B cell (primary cell): Measurements from ENCODE around the gene LRBA. TPM values are rescaled to one million over a fixed set of nuclear protein-coding genes. Genes with fewer than 3 reads are reported as not detected.

Experiments used
- ATAC-seq: fragments of 200-7000 bp; cut with Tn5 transposase; one replicate; pipeline ENCODE4 v1.10.0; 2021; ENCODE audit warnings: low read depth, mild to moderate bottlenecking, moderate number of reproducible peaks, moderate library complexity
- CTCF ChIA-PET: fragments of 350-600 bp; sonication (Branson Sonifier 250); formaldehyde crosslinking; loops from one replicate; lab custom pipeline; 2021; ENCODE audit warnings: antibody characterized with exemption, inconsistent platforms; lab: Charles Lee
- POLR2A ChIA-PET: fragments of 350-600 bp; sonication (Branson Sonifier 250); formaldehyde crosslinking; loops from one replicate; lab custom pipeline; 2021; ENCODE audit warnings: antibody characterized with exemption; lab: Charles Lee
- DNase-seq: peaks from one replicate; pipeline ENCODE4 v3.0.0; 2013
- H2AFZ ChIP-seq: 2 replicates; pipeline ENCODE4 v1.6.1; 2012; ENCODE audit warnings: mild to moderate bottlenecking, low read depth, low read length; ENCODE audit not compliant: insufficient read depth, poor library complexity, severe bottlenecking
- H3K27ac ChIP-seq, 2 donors: 1 replicate in 1 of 2; 2 replicates in 1 of 2; pipeline ENCODE4 v1.5.1; 2012 to 2013; ENCODE audit warnings: low read length in 2 of 2, mild to moderate bottlenecking in 2 of 2, moderate library complexity in 1 of 2
- H3K27me3 ChIP-seq, 4 experiments: fragments of 200-600 bp in 1 of 4; sonication (generic) in 1 of 4; replicated peaks in 1 of 4; 1 replicate in 2 of 4; 2 replicates in 2 of 4; pipeline versions ENCODE4 v1.6.1 to v1.7.0; 2013 to 2016; ENCODE audit warnings: low read length in 3 of 4, mild to moderate bottlenecking in 2 of 4, mixed read lengths in 1 of 4, moderate library complexity in 1 of 4; ENCODE audit not compliant: insufficient read depth in 4 of 4, control insufficient read depth in 3 of 4; ENCODE audit errors: control extremely low read depth in 1 of 4
- H3K36me3 ChIP-seq, 2 experiments: replicated peaks in 1 of 2; 1 replicate in 1 of 2; 2 replicates in 1 of 2; pipeline versions ENCODE4 v1.6.1 to v1.7.1; 2013; ENCODE audit warnings: low read length in 1 of 2; ENCODE audit not compliant: insufficient read depth in 2 of 2, control insufficient read depth in 1 of 2; ENCODE audit errors: control extremely low read depth in 1 of 2, extremely low read depth in 1 of 2
- H3K4me1 ChIP-seq, 2 donors: fragments of 200-600 bp in 1 of 2; sonication (generic) in 1 of 2; 1 replicate in 1 of 2; 2 replicates in 1 of 2; pipeline versions ENCODE4 v1.5.1 to v1.6.1; 2013 to 2017; ENCODE audit warnings: low read length in 2 of 2; ENCODE audit not compliant: control insufficient read depth in 2 of 2, insufficient read depth in 2 of 2
- H3K4me2 ChIP-seq: replicated peaks from 2 replicates; pipeline ENCODE3; 2012; ENCODE audit warnings: mild to moderate bottlenecking, low read depth, low read length; ENCODE audit not compliant: poor library complexity, severe bottlenecking
- H3K4me3 ChIP-seq, 5 experiments: fragments of 200-600 bp in 1 of 5; sonication (generic) in 1 of 5; 1 replicate in 3 of 5; 2 replicates in 2 of 5; pipeline versions ENCODE4 v1.5.1 to v1.7.0; 2011 to 2016; ENCODE audit warnings: low read length in 4 of 5, mild to moderate bottlenecking in 4 of 5, low read depth in 2 of 5, control low read depth in 1 of 5, moderate library complexity in 1 of 5; ENCODE audit not compliant: insufficient read depth in 1 of 5; ENCODE audit errors: control extremely low read depth in 1 of 5, extremely low read depth in 1 of 5
- H3K79me2 ChIP-seq: fragments of 200-600 bp; sonication (generic); one replicate; pipeline ENCODE4 v1.6.0; 2016; ENCODE audit warnings: low read length; ENCODE audit not compliant: control insufficient read depth, insufficient read depth
- H3K9ac ChIP-seq: fragments of 200-600 bp; sonication (generic); 2 replicates; pipeline ENCODE4 v1.6.1; 2017; ENCODE audit warnings: mild to moderate bottlenecking, low read length, moderate library complexity
- H3K9me3 ChIP-seq, 3 donors: one replicate each; pipeline versions ENCODE4 v1.6.1 to v1.7.1; 2013; ENCODE audit warnings: low read length in 2 of 3; ENCODE audit not compliant: control insufficient read depth in 2 of 3, insufficient read depth in 1 of 3; ENCODE audit errors: control extremely low read depth in 1 of 3
- H4K20me1 ChIP-seq: 2 replicates; pipeline ENCODE4 v1.6.0; 2012; ENCODE audit warnings: mild to moderate bottlenecking, low read length; ENCODE audit not compliant: insufficient read depth, control insufficient read depth, poor library complexity, severe bottlenecking
- H3K27ac Mint-ChIP-seq: one replicate; pipeline ENCODE4 v1.8.0; 2021; ENCODE audit warnings: mixed read lengths
- H3K27me3 Mint-ChIP-seq: one replicate; pipeline ENCODE4 v1.8.0; 2021; ENCODE audit warnings: mixed read lengths
- H3K4me1 Mint-ChIP-seq: one replicate; pipeline ENCODE4 v1.8.0; 2021; ENCODE audit warnings: mixed read lengths
- H3K4me3 Mint-ChIP-seq: one replicate; pipeline ENCODE4 v1.8.0; 2021; ENCODE audit warnings: mixed read lengths
- H3K9me3 Mint-ChIP-seq: one replicate; pipeline ENCODE4 v1.8.0; 2022; ENCODE audit warnings: mixed read lengths; ENCODE audit not compliant: insufficient read depth
- EZH2 ChIP-seq: IDR thresholded peaks from 2 replicates; pipeline ENCODE4 v1.6.1; 2012; ENCODE audit warnings: borderline replicate concordance, low read depth, mild to moderate bottlenecking, moderate library complexity, low read length; ENCODE audit not compliant: insufficient read depth, poor library complexity, severe bottlenecking
- WGBS: methylation state at CpG from one replicate; pipeline ENCODE4 v1.1.5; 2013; ENCODE audit warnings: missing lambda C conversion rate; ENCODE audit not compliant: insufficient coverage; 5-methylcytosine and 5-hydroxymethylcytosine counted together
- intact Hi-C: fragments of 100-400 bp; cut with micrococcal nuclease; formaldehyde crosslinking; loops from one replicate; pipeline ENCODE4 v1.10.0; 2022
- polyA plus RNA-seq: library from polyadenylated mRNA; depleted of rRNA; stranded (reverse); fragments of >200 nt; gene quantifications from 2 replicates; pipeline ENCODE4 v1.2.3, GENCODE V29; 2012
- total RNA-seq, 2 donors: library from RNA; stranded (reverse); fragments of 120-200 nt in 1 of 2; gene quantifications; 1 replicate in 1 of 2; 2 replicates in 1 of 2; pipeline versions ENCODE4 v1.2.3 to v1.2.4, GENCODE V29; 2013 to 2022
- TF ChIP-seq, protein P1 (sequence below): fragments of 200-600 bp; IDR thresholded peaks from one replicate; pipeline ENCODE4 v1.8.0; 2022; ENCODE audit warnings: antibody characterized with exemption, mild to moderate bottlenecking

The LRBA gene
- total and polyA plus RNA-seq, 2 donors (not counting 1 experiment from before 2014, with no cell fraction given), result 17.5 to 86.7 TPM

DNA sequence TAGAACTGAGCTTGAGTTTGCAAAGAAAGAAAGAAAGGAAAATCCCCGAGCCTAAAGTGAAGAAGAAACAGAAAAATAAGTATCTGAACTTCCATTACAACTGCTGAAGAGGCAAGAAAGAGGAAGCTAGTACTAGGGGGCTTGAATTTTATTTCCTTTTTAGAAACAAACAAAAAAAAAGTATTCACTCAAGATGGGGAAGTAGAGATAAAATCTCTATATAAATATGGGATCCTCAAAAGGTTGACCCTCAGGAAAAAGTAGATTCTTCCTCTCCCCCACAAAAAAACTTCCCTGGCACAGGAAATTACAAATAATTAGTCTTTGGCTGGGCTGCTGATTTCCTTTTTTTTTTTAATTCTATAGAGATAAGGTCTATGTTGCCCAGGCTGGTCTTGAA is 16.0 kb downstream of the LRBA start:
- ChIA-PET POLR2A (no interaction called here), CTCF (no interaction called here)
- no peaks in the 10 kb centered on the region for H3K27me3 Mint-ChIP-seq
- ATAC-seq (peak; percentile 51), DNase-seq (peak; percentile 44)
- H2AFZ ChIP-seq, result peak overlapping the region; percentile 37
- no peaks in the 10 kb centered on the region for H3K27me3 ChIP-seq
- WGBS, result no CpG with 5 or more reads among the region's 1 CpG
- peaks cover 60% of the 10 kb centered on the region for H3K4me1 Mint-ChIP-seq
- H3K4me3 ChIP-seq, result peak overlapping the region in 1 of 5 experiments; percentile 38
- peak overlapping the region; percentile 41 for H3K9ac ChIP-seq
- peak overlapping the region; percentile 51 for H3K27ac Mint-ChIP-seq
- peak overlapping the region; percentile 63 for H3K4me2 ChIP-seq
- TF ChIP-seq EZH2, result no peak
- TF ChIP-seq, protein P1, sequence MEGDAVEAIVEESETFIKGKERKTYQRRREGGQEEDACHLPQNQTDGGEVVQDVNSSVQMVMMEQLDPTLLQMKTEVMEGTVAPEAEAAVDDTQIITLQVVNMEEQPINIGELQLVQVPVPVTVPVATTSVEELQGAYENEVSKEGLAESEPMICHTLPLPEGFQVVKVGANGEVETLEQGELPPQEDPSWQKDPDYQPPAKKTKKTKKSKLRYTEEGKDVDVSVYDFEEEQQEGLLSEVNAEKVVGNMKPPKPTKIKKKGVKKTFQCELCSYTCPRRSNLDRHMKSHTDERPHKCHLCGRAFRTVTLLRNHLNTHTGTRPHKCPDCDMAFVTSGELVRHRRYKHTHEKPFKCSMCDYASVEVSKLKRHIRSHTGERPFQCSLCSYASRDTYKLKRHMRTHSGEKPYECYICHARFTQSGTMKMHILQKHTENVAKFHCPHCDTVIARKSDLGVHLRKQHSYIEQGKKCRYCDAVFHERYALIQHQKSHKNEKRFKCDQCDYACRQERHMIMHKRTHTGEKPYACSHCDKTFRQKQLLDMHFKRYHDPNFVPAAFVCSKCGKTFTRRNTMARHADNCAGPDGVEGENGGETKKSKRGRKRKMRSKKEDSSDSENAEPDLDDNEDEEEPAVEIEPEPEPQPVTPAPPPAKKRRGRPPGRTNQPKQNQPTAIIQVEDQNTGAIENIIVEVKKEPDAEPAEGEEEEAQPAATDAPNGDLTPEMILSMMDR, result no peak
- no peaks in the 10 kb centered on the region for H3K36me3 ChIP-seq
- H3K9me3 Mint-ChIP-seq, result no peaks in the 10 kb centered on the region
- H4K20me1 ChIP-seq, result peaks cover 3% of the 10 kb centered on the region
- peak overlapping the region; percentile 42 for H3K4me3 Mint-ChIP-seq
- H3K4me1 ChIP-seq, result peaks cover 24 to 35% of the 10 kb centered on the region in 2 donors
- peak overlapping the region; percentile 24 to 64 for H3K27ac ChIP-seq
- H3K9me3 ChIP-seq, result peaks cover 0 to 5% (median 0%) of the 10 kb centered on the region in 3 donors
- H3K79me2 ChIP-seq, result peaks cover 98% of the 10 kb centered on the region
- intact Hi-C loops, result loop anchor here (1.0 kb wide), 1 partner anchor 15 kb away; no protein-coding TSS in a partner anchor

GRCh38 chr4:150997141-150997540 is 17.9 kb downstream of the LRBA start:
- ChIA-PET CTCF (no interaction called here), POLR2A (no interaction called here)
- Histone ChIP-seq H4K20me1 (peaks cover 5% of the 10 kb centered on the region), H3K4me1 (peaks cover 24 to 37% of the 10 kb centered on the region in 2 donors), H2AFZ (no peak overlapping the region), H3K79me2 (peaks cover 95% of the 10 kb centered on the region), H3K9ac (no peak overlapping the region), H3K4me2 (no peak overlapping the region), H3K27ac (no peak overlapping the region), H3K4me3 (no peak overlapping the region), H3K36me3 (peaks cover 0 to 2% of the 10 kb centered on the region in 2 experiments), H3K27me3 (no peaks in the 10 kb centered on the region), H3K9me3 (peaks cover 0 to 8% (median 0%) of the 10 kb centered on the region in 3 donors)
- Mint-ChIP-seq H3K27me3 (no peaks in the 10 kb centered on the region), H3K4me3 (no peak overlapping the region), H3K9me3 (no peaks in the 10 kb centered on the region), H3K4me1 (peaks cover 71% of the 10 kb centered on the region), H3K27ac (no peak overlapping the region)
- no peak for ATAC-seq
- TF ChIP-seq, protein P1, result no peak
- no peak for TF ChIP-seq EZH2
- no peak for DNase-seq
- intact Hi-C loops, result no loop called here
